BLaER1 (cell line): ENCODE measurements around the gene GNG4.
A peak's percentile ranks its signal among the peaks of the same experiment; 100 is the strongest.
"Not testable (repeated sequence)": the region's sequence is repeated elsewhere in the genome, so short reads cannot be mapped to it uniquely, and the experiment has no call there.

ENCODE experiments used
- H3K27ac ChIP-seq: shearing (Covaris generic); formaldehyde crosslinking; 2 replicates; pipeline ENCODE4 v1.8.1; 2022
- H3K27me3 ChIP-seq: shearing (Covaris generic); formaldehyde crosslinking; 2 replicates; pipeline ENCODE4 v1.8.1; 2022
- H3K36me3 ChIP-seq: shearing (Covaris generic); formaldehyde crosslinking; 2 replicates; pipeline ENCODE4 v1.8.1; 2022
- H3K4me1 ChIP-seq: shearing (Covaris generic); formaldehyde crosslinking; 2 replicates; pipeline ENCODE4 v1.8.1; 2022
- H3K4me2 ChIP-seq: shearing (Covaris generic); formaldehyde crosslinking; 2 replicates; pipeline ENCODE4 v1.8.1; 2022
- H3K4me3 ChIP-seq: shearing (Covaris generic); formaldehyde crosslinking; 2 replicates; pipeline ENCODE4 v1.8.1; 2022
- H3K9ac ChIP-seq: shearing (Covaris generic); formaldehyde crosslinking; 2 replicates; pipeline ENCODE4 v1.8.1; 2022
- H3K9me3 ChIP-seq: shearing (Covaris generic); formaldehyde crosslinking; 2 replicates; pipeline ENCODE4 v1.8.1; 2022
- H4K20me1 ChIP-seq: shearing (Covaris generic); formaldehyde crosslinking; 2 replicates; pipeline ENCODE4 v1.8.1; 2022
- Cebpa-rat ChIP-seq: shearing (Covaris generic); IDR thresholded peaks from 2 replicates; pipeline ENCODE4 v1.8.1; 2022

The GNG4 gene

GRCh38 chr1:235642011-235642942 is 7.3 kb downstream of the GNG4 start:
- TF ChIP-seq Cebpa-rat: no peak
- Histone ChIP-seq H3K4me2 (peak overlapping the region; percentile 97), H3K4me1 (peaks cover 31% of the 10 kb centered on the region), H4K20me1 (peaks cover 10% of the 10 kb centered on the region; the same call in 1 of the 2 replicates), H3K9me3 (no peaks in the 10 kb centered on the region), H3K36me3 (no peaks in the 10 kb centered on the region), H3K4me3 (peak overlapping the region; percentile 55), H3K27me3 (peaks cover 12% of the 10 kb centered on the region), H3K27ac (peak overlapping the region; percentile 74), H3K9ac (peak overlapping the region; percentile 68)

- Histone ChIP-seq H3K27ac (no peak overlapping the region), H3K4me2 (peak overlapping the region; percentile 97), H3K4me3 (no peak overlapping the region), H3K36me3 (no peaks in the 10 kb centered on the region), H3K9me3 (no peaks in the 10 kb centered on the region), H3K27me3 (no peaks in the 10 kb centered on the region), H3K4me1 (peaks cover 31% of the 10 kb centered on the region), H4K20me1 (peaks cover 6% of the 10 kb centered on the region; the same call in 1 of the 2 replicates), H3K9ac (no peak overlapping the region)
- no peak for TF ChIP-seq Cebpa-rat
These were observed 9.0 kb downstream of the GNG4 start for GRCh38 chr1:235640580-235640979.

GRCh38 chr1:235639226-235640205 is 10.1 kb downstream of the GNG4 start:
- Histone ChIP-seq H4K20me1 (peaks cover 6% of the 10 kb centered on the region; the same call in 1 of the 2 replicates), H3K36me3 (no peaks in the 10 kb centered on the region), H3K27ac (no peak overlapping the region), H3K4me3 (no peak overlapping the region), H3K4me1 (peaks cover 31% of the 10 kb centered on the region), H3K9me3 (no peaks in the 10 kb centered on the region), H3K4me2 (no peak overlapping the region), H3K27me3 (no peaks in the 10 kb centered on the region), H3K9ac (no peak overlapping the region)
- no peak for TF ChIP-seq Cebpa-rat

- H3K4me3 ChIP-seq, H3K36me3 ChIP-seq, H3K27ac ChIP-seq, H3K4me2 ChIP-seq, H3K27me3 ChIP-seq, H4K20me1 ChIP-seq, H3K9ac ChIP-seq, H3K9me3 ChIP-seq: not testable (repeated sequence)
- peaks cover 32% of the 10 kb centered on the region for H3K4me1 ChIP-seq
These were observed 11.0 kb downstream of the GNG4 start for GRCh38 chr1:235638612-235639011.

- no peaks in the 10 kb centered on the region for H3K36me3 ChIP-seq
- peaks cover 37% of the 10 kb centered on the region for H3K4me1 ChIP-seq
- no peak overlapping the region for H3K9ac ChIP-seq
- H3K4me2 ChIP-seq: no peak overlapping the region
- H3K27me3 ChIP-seq: no peaks in the 10 kb centered on the region
- TF ChIP-seq Cebpa-rat: no peak
- no peaks in the 10 kb centered on the region for H3K9me3 ChIP-seq
- H3K27ac ChIP-seq: no peak overlapping the region
- no peak overlapping the region for H3K4me3 ChIP-seq
- H4K20me1 ChIP-seq: peaks cover 4% of the 10 kb centered on the region; the same call in 1 of the 2 replicates
These were observed 11.6 kb downstream of the GNG4 start for GRCh38 chr1:235637756-235638534.

GRCh38 chr1:235635938-235636662 is 13.5 kb downstream of the GNG4 start:
- no peaks in the 10 kb centered on the region for H3K36me3 ChIP-seq

GRCh38 chr1:235632506-235633401 is 16.8 kb downstream of the GNG4 start:
- Histone ChIP-seq H3K4me1 (peaks cover 19% of the 10 kb centered on the region), H3K27ac (no peak overlapping the region), H3K27me3 (no peaks in the 10 kb centered on the region), H3K9me3 (no peaks in the 10 kb centered on the region), H3K36me3 (no peaks in the 10 kb centered on the region), H3K9ac (no peak overlapping the region), H3K4me2 (peak overlapping the region; percentile 46), H4K20me1 (no peaks in the 10 kb centered on the region), H3K4me3 (no peak overlapping the region)
- no peak for TF ChIP-seq Cebpa-rat

More at GRCh38 chr1:235635938-235636662, 13.5 kb downstream of the GNG4 start:
- no peak overlapping the region for H3K9ac ChIP-seq
- H3K4me2 ChIP-seq: no peak overlapping the region
- no peak overlapping the region for H3K27ac ChIP-seq
- H3K4me1 ChIP-seq: peaks cover 29% of the 10 kb centered on the region
- H4K20me1 ChIP-seq: no peaks in the 10 kb centered on the region
- no peaks in the 10 kb centered on the region for H3K27me3 ChIP-seq
- no peak for TF ChIP-seq Cebpa-rat
- H3K9me3 ChIP-seq: no peaks in the 10 kb centered on the region
- H3K4me3 ChIP-seq: no peak overlapping the region

- Histone ChIP-seq H4K20me1 (no peaks in the 10 kb centered on the region), H3K4me1 (peaks cover 19% of the 10 kb centered on the region), H3K27ac (no peak overlapping the region), H3K9ac (no peak overlapping the region), H3K27me3 (no peaks in the 10 kb centered on the region), H3K4me3 (no peak overlapping the region), H3K4me2 (no peak overlapping the region), H3K9me3 (no peaks in the 10 kb centered on the region), H3K36me3 (no peaks in the 10 kb centered on the region)
- no peak for TF ChIP-seq Cebpa-rat
These were observed 17.8 kb downstream of the GNG4 start for GRCh38 chr1:235631816-235632215.
